Neural progenitor cell (in vitro differentiated cells): ENCODE measurements around the gene MYCBP2. TPM values are rescaled to one million over a fixed set of nuclear protein-coding genes. Genes with fewer than 3 reads are reported as not detected.

ENCODE experiments used
- DNase-seq: peaks from one replicate; pipeline ENCODE4 v3.0.0-alpha.2; 2016; ENCODE audit warnings: low spot score
- H2AFZ ChIP-seq: fragments of 200-600 bp; sonication (generic); replicated peaks from 2 replicates; pipeline ENCODE4 v1.6.1; 2016; ENCODE audit warnings: antibody characterized with exemption
- H3F3A ChIP-seq: fragments of 200-600 bp; sonication (generic); 2 replicates; pipeline ENCODE4 v1.6.1; 2016; ENCODE audit warnings: antibody characterized with exemption, low read depth
- H3K27ac ChIP-seq: fragments of 200-600 bp; sonication (generic); 2 replicates; pipeline ENCODE4 v1.5.1; 2016; ENCODE audit warnings: mild to moderate bottlenecking
- H3K27me3 ChIP-seq: fragments of 200-600 bp; sonication (generic); 2 replicates; pipeline ENCODE4 v1.6.1; 2016; ENCODE audit warnings: mild to moderate bottlenecking, moderate library complexity
- H3K36me3 ChIP-seq: fragments of 200-600 bp; sonication (generic); 2 replicates; pipeline ENCODE4 v1.5.1; 2016
- H3K4me1 ChIP-seq: fragments of 200-600 bp; sonication (generic); 2 replicates; pipeline ENCODE4 v1.6.1; 2016; ENCODE audit warnings: mixed run types
- H3K4me2 ChIP-seq: fragments of 200-600 bp; sonication (generic); 2 replicates; pipeline ENCODE4 v1.6.1; 2016
- H3K4me3 ChIP-seq: fragments of 200-600 bp; sonication (generic); 2 replicates; pipeline ENCODE4 v1.5.1; 2016
- H3K79me2 ChIP-seq: fragments of 200-600 bp; sonication (generic); 2 replicates; pipeline ENCODE4 v1.6.1; 2016; ENCODE audit warnings: low read depth
- H3K9ac ChIP-seq: fragments of 200-600 bp; sonication (generic); 2 replicates; pipeline ENCODE4 v1.6.1; 2016
- H3K9me3 ChIP-seq: fragments of 200-600 bp; sonication (generic); 2 replicates; pipeline ENCODE4 v1.5.1; 2016; ENCODE audit warnings: low read depth
- H4K20me1 ChIP-seq: fragments of 200-600 bp; sonication (generic); 2 replicates; pipeline ENCODE4 v1.6.1; 2016; ENCODE audit warnings: low read depth
- H3K27ac Mint-ChIP-seq: 3 replicates; pipeline ENCODE4 v1.8.0; 2021; ENCODE audit warnings: mixed read lengths
- H3K27me3 Mint-ChIP-seq: 2 replicates; pipeline ENCODE4 v1.8.0; 2022; ENCODE audit warnings: low read depth, mild to moderate bottlenecking, inconsistent platforms, moderate library complexity, mixed read lengths; ENCODE audit not compliant: insufficient read depth
- H3K36me3 Mint-ChIP-seq: 3 replicates; pipeline ENCODE4 v1.8.0; 2021; ENCODE audit warnings: mixed read lengths
- H3K4me1 Mint-ChIP-seq: 3 replicates; pipeline ENCODE4 v1.8.0; 2021; ENCODE audit warnings: mixed read lengths
- H3K4me3 Mint-ChIP-seq: 3 replicates; pipeline ENCODE4 v1.8.0; 2021; ENCODE audit warnings: mild to moderate bottlenecking, moderate library complexity, mixed read lengths
- H3K9me3 Mint-ChIP-seq: 3 replicates; pipeline ENCODE4 v1.8.0; 2020; ENCODE audit warnings: mixed read lengths
- CTCF ChIP-seq: fragments of 200-600 bp; sonication (generic); IDR thresholded peaks from 2 replicates; pipeline ENCODE4 v1.5.1; 2017; ENCODE audit warnings: antibody characterized with exemption, mild to moderate bottlenecking
- EZH2 ChIP-seq: fragments of 200-600 bp; sonication (generic); IDR thresholded peaks from 2 replicates; pipeline ENCODE4 v1.6.1; 2017; ENCODE audit warnings: antibody characterized with exemption, mild to moderate bottlenecking, moderate library complexity
- EZH2phosphoT487 ChIP-seq: fragments of 200-600 bp; sonication (generic); IDR thresholded peaks from 2 replicates; pipeline ENCODE4 v1.6.1; 2017; ENCODE audit warnings: antibody characterized with exemption
- total RNA-seq: library from RNA; depleted of rRNA; stranded (reverse); fragments of >200 nt; gene quantifications from 2 replicates; pipeline ENCODE4 v1.2.3, GENCODE V29; 2015; ENCODE audit warnings: low replicate concordance

The MYCBP2 gene
- total RNA-seq, 1 donor from 2014 or later = 37.8 TPM

DNA sequence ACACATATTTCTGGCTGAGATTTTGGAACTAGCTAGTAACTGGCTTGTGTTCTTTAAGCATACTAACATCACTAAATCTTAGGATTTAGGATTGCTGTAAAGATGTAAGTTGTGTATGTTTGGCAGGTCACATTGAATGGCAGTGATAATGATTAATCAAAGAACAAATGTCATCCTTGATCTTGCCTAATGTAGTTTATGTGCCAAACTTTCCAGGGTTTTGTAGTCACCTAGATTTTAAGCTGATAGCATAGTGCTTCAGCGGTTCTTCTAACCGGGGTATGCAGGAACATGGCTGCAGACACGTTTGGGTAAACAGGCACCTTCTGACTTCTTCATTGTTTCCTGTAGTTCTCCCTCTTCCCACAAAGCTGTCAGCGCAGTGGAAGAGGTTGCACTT, 325.4 kb downstream of the MYCBP2 start:
- no peak for DNase-seq
- TF ChIP-seq CTCF (no peak), EZH2 (no peak), EZH2phosphoT487 (no peak)
- Histone ChIP-seq H4K20me1 (peaks cover 5% of the 10 kb centered on the region), H3K9ac (no peak overlapping the region), H3K9me3 (no peaks in the 10 kb centered on the region), H3K4me3 (no peak overlapping the region), H3K27ac (no peak overlapping the region), H2AFZ (no peak overlapping the region), H3K27me3 (no peaks in the 10 kb centered on the region), H3F3A (peaks cover 18% of the 10 kb centered on the region), H3K4me2 (no peak overlapping the region), H3K36me3 (no peaks in the 10 kb centered on the region), H3K79me2 (peaks cover 5% of the 10 kb centered on the region), H3K4me1 (no peaks in the 10 kb centered on the region)
- H3K9me3 Mint-ChIP-seq = no peaks in the 10 kb centered on the region
- H3K4me1 Mint-ChIP-seq = no peaks in the 10 kb centered on the region
- peaks cover 18% of the 10 kb centered on the region for H3K36me3 Mint-ChIP-seq
- no peaks in the 10 kb centered on the region for H3K27me3 Mint-ChIP-seq
- no peak overlapping the region for H3K4me3 Mint-ChIP-seq
- no peak overlapping the region for H3K27ac Mint-ChIP-seq

- Histone ChIP-seq H2AFZ (no peak overlapping the region), H4K20me1 (peaks cover 5% of the 10 kb centered on the region), H3K36me3 (no peaks in the 10 kb centered on the region), H3K27ac (no peak overlapping the region), H3K4me3 (no peak overlapping the region), H3K79me2 (peaks cover 5% of the 10 kb centered on the region), H3K9ac (no peak overlapping the region), H3F3A (peaks cover 18% of the 10 kb centered on the region), H3K9me3 (no peaks in the 10 kb centered on the region), H3K4me1 (no peaks in the 10 kb centered on the region), H3K27me3 (no peaks in the 10 kb centered on the region), H3K4me2 (no peak overlapping the region)
- no peak overlapping the region for H3K27ac Mint-ChIP-seq
- no peaks in the 10 kb centered on the region for H3K4me1 Mint-ChIP-seq
- no peak overlapping the region for H3K4me3 Mint-ChIP-seq
- TF ChIP-seq CTCF (no peak), EZH2 (no peak), EZH2phosphoT487 (no peak)
- no peak for DNase-seq
- peaks cover 22% of the 10 kb centered on the region for H3K36me3 Mint-ChIP-seq
- no peaks in the 10 kb centered on the region for H3K9me3 Mint-ChIP-seq
- no peaks in the 10 kb centered on the region for H3K27me3 Mint-ChIP-seq
These were observed 326.4 kb downstream of the MYCBP2 start for GRCh38 chr13:77000475-77000874.

Other genes starting within 250 kb of the MYCBP2 start
- not detected in 2 replicates for gene SCEL, start 208.6 kb upstream of the MYCBP2 start, total RNA-seq